ENCODE measurements around the gene TIAM1. TPM values are rescaled to one million over a fixed set of nuclear protein-coding genes. Genes with fewer than 3 reads are reported as not detected.

The TIAM1 gene
- total and polyA plus RNA-seq, 2 of the 8 experiments (the other 6 are each of a cell fraction or from before 2014, with no cell fraction given): 10.1 to 30.7 TPM

DNA sequence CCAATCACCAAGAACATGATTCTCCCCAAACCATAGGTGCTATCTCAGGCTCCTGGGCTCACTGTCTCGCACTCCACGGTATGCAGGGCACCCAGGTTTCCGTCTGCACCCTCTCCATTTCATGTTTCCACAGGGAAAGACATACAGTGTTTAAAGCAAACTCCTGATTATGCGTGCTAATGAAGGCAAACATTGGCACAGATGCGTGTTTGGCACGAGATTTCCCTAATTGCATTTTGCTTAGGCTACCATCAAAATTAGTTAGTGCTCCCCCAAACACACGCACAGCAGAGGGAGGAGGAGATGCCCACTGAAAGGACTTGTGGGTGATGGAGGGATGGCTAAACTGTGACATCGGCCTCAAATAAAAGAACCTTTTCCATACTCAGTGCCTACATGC is 32.2 kb upstream of the TIAM1 start:
- Histone ChIP-seq H3K4me3 (ENCODE audit: extremely low read depth in 1 of 4, insufficient read depth in 2 of 4, low read depth in 3 of 4, low read length in 4 of 4) (no peak overlapping the region), H3K56ac (replicated peaks; ENCODE audit: insufficient read length, low read depth, low read length) (no peak overlapping the region), H2AK5ac (ENCODE audit: low read depth, low read length) (no peak overlapping the region), H2BK15ac (ENCODE audit: low read length) (no peak overlapping the region), H3K27me3 (replicated peaks in 1 of 4; ENCODE audit: control insufficient read depth in 3 of 4, extremely low read depth in 1 of 4, insufficient read depth in 3 of 4, low read length in 3 of 4) (no peaks in the 10 kb centered on the region), H3K23me2 (ENCODE audit: low read depth, low read length) (no peaks in the 10 kb centered on the region), H4K5ac (ENCODE audit: insufficient read length, low read depth, low read length) (no peak overlapping the region), H3K4ac (replicated peaks; ENCODE audit: insufficient read length, low read depth, low read length) (no peak overlapping the region), H3K4me1 (replicated peaks in 1 of 4; ENCODE audit: control insufficient read depth in 3 of 4, insufficient read depth in 4 of 4, low read length in 3 of 4) (no peaks in the 10 kb centered on the region), H4K8ac (ENCODE audit: extremely low read depth, insufficient read depth, low read length) (no peak overlapping the region), H4K91ac (replicated peaks; ENCODE audit: insufficient read length, low read length) (no peak overlapping the region), H2BK20ac (ENCODE audit: low read length) (no peak overlapping the region), H3K36me3 (ENCODE audit: control insufficient read depth in 2 of 4, insufficient read depth in 4 of 4, low read length in 3 of 4) (no peaks in the 10 kb centered on the region), H3K23ac (ENCODE audit: insufficient read length) (no peak overlapping the region), H3K9ac (replicated peaks in 1 of 4; ENCODE audit: extremely low read depth in 1 of 4, low read depth in 3 of 4, low read length in 3 of 4) (no peak overlapping the region), H3K18ac (ENCODE audit: extremely low read depth, low read length) (no peak overlapping the region), H2BK120ac (replicated peaks; ENCODE audit: low read depth, low read length) (no peak overlapping the region), H3K4me2 (ENCODE audit: insufficient read depth in 1 of 2, low read depth in 2 of 2, low read length in 2 of 2) (no peak overlapping the region), H3K79me2 (ENCODE audit: control insufficient read depth in 1 of 2, insufficient read depth in 2 of 2, low read length in 2 of 2) (no peaks in the 10 kb centered on the region), H3K14ac (ENCODE audit: insufficient read length) (no peak overlapping the region), H4K20me1 (replicated peaks in 1 of 2; ENCODE audit: control insufficient read depth in 1 of 2, insufficient read depth in 2 of 2, low read length in 2 of 2) (peaks cover 0 to 4% of the 10 kb centered on the region in 2 experiments), H2AFZ (ENCODE audit: low read length) (no peak overlapping the region), H3K27ac (ENCODE audit: low read depth, low read length) (no peak overlapping the region), H2BK5ac (ENCODE audit: low read depth, low read length) (no peak overlapping the region), H3K79me1 (ENCODE audit: low read depth, low read length) (no peaks in the 10 kb centered on the region), H2BK12ac (ENCODE audit: low read depth, low read length) (no peak overlapping the region), H3K9me3 (ENCODE audit: insufficient read depth in 2 of 2, low read depth in 1 of 2, low read length in 1 of 2) (no peaks in the 10 kb centered on the region)
- WGBS, 2 experiments (ENCODE audit: extremely low coverage in 1 of 2, insufficient coverage in 1 of 2, insufficient read length in 1 of 2, insufficient replicate concordance in 2 of 2, low coverage in 1 of 2, low lambda C conversion rate in 2 of 2, missing lambda C conversion rate in 1 of 2): 81% methylated on average over 8 of the region's 8 CpGs; no CpG with 5 or more reads in 1 of the 2 experiments
- POLR2A ChIA-PET (ENCODE audit: partially characterized antibody): no interaction called here
- no peak for FAIRE-seq
- peak in 1 of 2 experiments; percentile 14 for DNase-seq (ENCODE audit: low read depth in 1 of 2, low spot score in 2 of 2)
- CTCF ChIA-PET (ENCODE audit: partially characterized antibody): interaction anchor here (0.9 kb wide), 1 partner anchor 21 kb away, joined by 3 read pairs; no protein-coding TSS in a partner anchor
- TF ChIP-seq SIRT6 (IDR thresholded peaks at IDR 0.05; ENCODE audit: low read length): no peak
- no peak for TF ChIP-seq SP4 (IDR thresholded peaks at IDR 0.05; ENCODE audit: low read length)
